Neural progenitor cell (in vitro differentiated cells): ENCODE results near the gene GRK6.

Source experiments
- CTCF ChIP-seq: fragments of 200-600 bp; sonication (generic); IDR thresholded peaks from 2 replicates; pipeline ENCODE4 v1.5.1; 2017; ENCODE audit warnings: antibody characterized with exemption, mild to moderate bottlenecking
- EZH2 ChIP-seq: fragments of 200-600 bp; sonication (generic); IDR thresholded peaks from 2 replicates; pipeline ENCODE4 v1.6.1; 2017; ENCODE audit warnings: antibody characterized with exemption, mild to moderate bottlenecking, moderate library complexity
- EZH2phosphoT487 ChIP-seq: fragments of 200-600 bp; sonication (generic); IDR thresholded peaks from 2 replicates; pipeline ENCODE4 v1.6.1; 2017; ENCODE audit warnings: antibody characterized with exemption

GRCh38 chr5:177471610-177472356, 45.3 kb downstream of the GRK6 start:
- TF ChIP-seq CTCF (no peak), EZH2phosphoT487 (no peak), EZH2 (no peak)
